Measurements from ENCODE around the gene TPSD1.

DNA sequence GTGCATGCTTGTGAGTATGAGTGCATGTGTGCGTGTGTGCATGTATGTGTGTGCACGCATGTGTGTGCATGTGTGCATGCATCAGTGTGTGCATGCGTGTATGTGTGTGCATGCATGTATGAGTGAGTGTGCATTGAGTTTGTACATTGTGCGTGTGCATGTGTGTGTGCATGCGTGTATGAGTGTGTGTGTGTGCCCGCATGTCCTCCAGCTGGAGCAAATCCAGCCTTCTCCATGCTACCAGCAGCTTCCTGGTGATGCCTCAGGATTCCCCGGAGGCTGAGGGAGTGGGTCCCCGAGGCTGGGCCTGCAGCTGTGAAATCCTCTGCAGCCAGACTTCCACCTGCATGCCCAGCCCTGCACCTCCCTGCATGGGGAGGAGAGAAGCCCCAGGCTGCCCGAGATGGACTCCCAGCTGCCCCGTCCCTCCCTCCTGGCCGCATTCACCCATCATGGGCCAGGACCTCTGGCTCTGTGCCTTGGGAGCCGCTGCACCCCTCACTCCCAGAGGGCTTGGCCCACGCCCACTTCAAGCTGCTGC lies 9.3 kb downstream of the TPSD1 start:
- TF ChIP-seq, protein P1, sequence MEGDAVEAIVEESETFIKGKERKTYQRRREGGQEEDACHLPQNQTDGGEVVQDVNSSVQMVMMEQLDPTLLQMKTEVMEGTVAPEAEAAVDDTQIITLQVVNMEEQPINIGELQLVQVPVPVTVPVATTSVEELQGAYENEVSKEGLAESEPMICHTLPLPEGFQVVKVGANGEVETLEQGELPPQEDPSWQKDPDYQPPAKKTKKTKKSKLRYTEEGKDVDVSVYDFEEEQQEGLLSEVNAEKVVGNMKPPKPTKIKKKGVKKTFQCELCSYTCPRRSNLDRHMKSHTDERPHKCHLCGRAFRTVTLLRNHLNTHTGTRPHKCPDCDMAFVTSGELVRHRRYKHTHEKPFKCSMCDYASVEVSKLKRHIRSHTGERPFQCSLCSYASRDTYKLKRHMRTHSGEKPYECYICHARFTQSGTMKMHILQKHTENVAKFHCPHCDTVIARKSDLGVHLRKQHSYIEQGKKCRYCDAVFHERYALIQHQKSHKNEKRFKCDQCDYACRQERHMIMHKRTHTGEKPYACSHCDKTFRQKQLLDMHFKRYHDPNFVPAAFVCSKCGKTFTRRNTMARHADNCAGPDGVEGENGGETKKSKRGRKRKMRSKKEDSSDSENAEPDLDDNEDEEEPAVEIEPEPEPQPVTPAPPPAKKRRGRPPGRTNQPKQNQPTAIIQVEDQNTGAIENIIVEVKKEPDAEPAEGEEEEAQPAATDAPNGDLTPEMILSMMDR (IDR thresholded peaks at IDR 0.05), result no peak
- TF ChIP-seq EZH2 (IDR thresholded peaks at IDR 0.05; ENCODE audit: borderline replicate concordance, insufficient read depth, low read depth, low read length, poor library complexity, severe bottlenecking), result no peak
